Heart left ventricle (tissue), 13 donors: Measurements from ENCODE around the gene EBF4.

Experiments
- CTCF ChIP-seq, 12 donors: fragments of 200-600 bp; sonication (generic) in 4 of 12; IDR thresholded peaks; one replicate each; pipeline versions ENCODE4 v1.5.0 to v1.8.0; 2018 to 2022; ENCODE audit warnings: antibody characterized with exemption in 12 of 12, mild to moderate bottlenecking in 5 of 12
- POLR2A ChIP-seq, 2 donors: fragments of 450-650 bp; IDR thresholded peaks; one replicate each; pipeline ENCODE4 v1.6.1; 2017; ENCODE audit warnings: antibody characterized with exemption in 2 of 2, mild to moderate bottlenecking in 2 of 2, moderate library complexity in 2 of 2
- donor health status: ischemic (EF 13 %, LVEDD 7.1; RV severe dilation, severe dysfunction).
- donor health status: DM: no; HTN: yes; CAD: no.
- donor health status: DM: no; HTN: no; CAD: no.
- donor health status: ischemic (EF 25% LVEDD 6.9; RV normal size, moderate dysfunction).
- donor health status: ischemic (EF 25% LVEDD 5.7; RV mildly dilated, moderate dysfunction).
- donor health status: ischemic (EF 35%, LVEDD 5.7; RV mildly dilated, moderate dysfunction).
- donor health status: nonischemic (EF 11% LVEDD 7.7; RV severe dilation, severe dysfunction).
- donor health status: DM: yes; HTN: yes; CAD: no.
- donor health status: PGD.
- donor health status: ischemic (EF 29% LVEDD 5.4; RV normal size, mild dysfunction).
- donor health status: nonischemic (EF 23%, LVEDD 6.1; RV moderate dilation, normal function).

- TF ChIP-seq CTCF (IDR thresholded peaks at IDR 0.05) (no peak), POLR2A (IDR thresholded peaks at IDR 0.05) (no peak)
Measured at GRCh38 chr20:2760297-2760951, 67.8 kb downstream of the EBF4 start.
